A549 (cell line): ENCODE results near the gene SNRPA.

Source experiments
- CHD2 ChIP-seq: fragments of 150-350 bp; IDR thresholded peaks from 2 replicates; pipeline ENCODE4 v1.6.1; 2014; ENCODE audit warnings: low read length; ENCODE audit not compliant: partially characterized antibody
- CHD4 ChIP-seq: fragments of 200-600 bp; sonication (generic); IDR thresholded peaks from 2 replicates; pipeline ENCODE4 v1.6.1; 2016; ENCODE audit warnings: antibody characterized with exemption, mild to moderate bottlenecking, borderline replicate concordance
- CTCF ChIP-seq: fragments of >200 bp; sonication (Bioruptor Twin); formaldehyde crosslinking; IDR thresholded peaks from 3 replicates; pipeline ENCODE4 v1.5.1; 2016
- EHF ChIP-seq: fragments of 250-450 bp; sonication (Bioruptor Pico); IDR thresholded peaks from 2 replicates; pipeline ENCODE4 v1.5.0; 2020; ENCODE audit warnings: mild to moderate bottlenecking
- MAFK ChIP-seq: fragments of 450-650 bp; IDR thresholded peaks from 2 replicates; pipeline ENCODE4 v1.6.1; 2014; ENCODE audit not compliant: partially characterized antibody

GRCh38 chr19:40735013-40735771 lies 15.8 kb upstream of the SNRPA start:
- TF ChIP-seq MAFK (no peak), EHF (CRISPR knock-in tag) (no peak), CTCF (no peak), CHD2 (no peak), CHD4 (no peak)
